Spleen (tissue), 13 donors: Measurements from ENCODE around the gene FPR1. TPM values are rescaled to one million over a fixed set of nuclear protein-coding genes. Genes with fewer than 3 reads are reported as not detected.

Experiments used
- DNase-seq: peaks from one replicate; pipeline ENCODE4 v3.0.0-alpha.2; 2020
- H3K27ac ChIP-seq, 8 donors: fragments of 200-600 bp; sonication (generic) in 7 of 8; 1 replicate in 4 of 8; 2 replicates in 4 of 8; pipeline versions ENCODE4 v1.5.0 to v1.8.0; 2016 to 2021; ENCODE audit warnings: inconsistent platforms in 4 of 8, mild to moderate bottlenecking in 4 of 8, moderate library complexity in 1 of 8
- H3K27me3 ChIP-seq, 7 donors: fragments of 200-600 bp; sonication (generic) in 6 of 7; replicated peaks in 1 of 7; 1 replicate in 4 of 7; 2 replicates in 3 of 7; pipeline versions ENCODE4 v1.5.0 to v1.8.0; 2016 to 2021; ENCODE audit warnings: inconsistent platforms in 3 of 7, mild to moderate bottlenecking in 1 of 7
- H3K36me3 ChIP-seq, 6 donors: fragments of 200-600 bp; sonication (generic) in 5 of 6; 1 replicate in 4 of 6; 2 replicates in 2 of 6; pipeline versions ENCODE4 v1.5.0 to v1.8.0; 2016 to 2021; ENCODE audit warnings: inconsistent platforms in 2 of 6
- H3K4me1 ChIP-seq, 6 donors: fragments of 200-600 bp; sonication (generic) in 5 of 6; 1 replicate in 3 of 6; 2 replicates in 3 of 6; pipeline versions ENCODE4 v1.5.0 to v1.8.0; 2016 to 2021; ENCODE audit warnings: inconsistent platforms in 3 of 6
- H3K4me3 ChIP-seq, 8 donors: fragments of 200-600 bp; sonication (generic) in 7 of 8; 1 replicate in 4 of 8; 2 replicates in 4 of 8; pipeline versions ENCODE4 v1.5.0 to v1.8.0; 2016 to 2021; ENCODE audit warnings: inconsistent platforms in 4 of 8, mild to moderate bottlenecking in 4 of 8, moderate library complexity in 2 of 8
- H3K9me3 ChIP-seq, 8 donors: fragments of 200-600 bp; sonication (generic) in 7 of 8; 1 replicate in 4 of 8; 2 replicates in 4 of 8; pipeline versions ENCODE4 v1.5.0 to v1.8.0; 2016 to 2021; ENCODE audit warnings: inconsistent platforms in 4 of 8
- POLR2A ChIP-seq, 3 donors: fragments of 450-650 bp; IDR thresholded peaks; one replicate each; pipeline ENCODE4 v1.5.1; 2017; ENCODE audit warnings: antibody characterized with exemption in 3 of 3, mild to moderate bottlenecking in 1 of 3
- POLR2AphosphoS5 ChIP-seq, 3 donors: sonication (generic); formaldehyde crosslinking; IDR thresholded peaks; one replicate each; pipeline ENCODE4 v1.5.1; 2017; ENCODE audit warnings: antibody characterized with exemption in 3 of 3
- WGBS, 5 donors: extraction: QIAGEN DNeasy Blood & Tissue Kit in 3 of 5; methylation state at CpG; one replicate each; pipeline versions ENCODE4 v1.1.5 to v1.1.7; 2013 to 2018; 5-methylcytosine and 5-hydroxymethylcytosine counted together
- intact Hi-C: fragments of 100-400 bp; cut with DNase I; formaldehyde crosslinking; loops from one replicate; pipeline ENCODE4 v1.15.0; 2023; ENCODE audit warnings: low total_unique reads
- long read RNA-seq, 2 donors: transcript quantifications; one replicate each; lab custom pipeline, GENCODE V29; 2026
- polyA plus RNA-seq, 3 donors: library from polyadenylated mRNA; stranded (reverse); fragments of 200-250 nt; gene quantifications; one replicate each; pipeline ENCODE4 v1.2.1, GENCODE V29; 2013
- total RNA-seq, 7 donors: library from RNA; depleted of rRNA in 3 of 7; stranded (reverse); fragments of >200 nt in 3 of 7; fragmentation: NEBNext Ultra II Directional in 4 of 7; extraction: Animal tissue kit (Norgen Biotek cat#: 25700) in 4 of 7; gene quantifications; one replicate each; pipeline versions ENCODE4 v1.1.0 to v1.2.1, GENCODE V29; 2016 to 2021
- TF ChIP-seq, protein P1 (sequence below), 11 experiments: fragments of 200-600 bp in 7 of 11; fragments of 450-650 bp in 4 of 11; sonication (generic) in 4 of 11; IDR thresholded peaks in 8 of 11; conservative IDR thresholded peaks in 3 of 11; 1 replicate in 7 of 11; 2 replicates in 4 of 11; pipeline versions ENCODE4 v1.4.0 to v1.8.0; 2016 to 2021; ENCODE audit warnings: antibody characterized with exemption in 11 of 11, inconsistent platforms in 4 of 11, mild to moderate bottlenecking in 1 of 11
- donor health status: healthy with polysubstance abuse.
- donor health status: DM: no; HTN: no; CAD: no; lungs with moderate emphysema.
- donor health status: DM: no; HTN: no; CAD: no.
- donor health status: Bipolar disorder and iron deficiency.
- donor health status: healthy.
- donor health status: DM: no; HTN: no; CAD: no.
- donor health status: DM: yes; HTN: yes; CAD: no.

Gene FPR1, protein sequence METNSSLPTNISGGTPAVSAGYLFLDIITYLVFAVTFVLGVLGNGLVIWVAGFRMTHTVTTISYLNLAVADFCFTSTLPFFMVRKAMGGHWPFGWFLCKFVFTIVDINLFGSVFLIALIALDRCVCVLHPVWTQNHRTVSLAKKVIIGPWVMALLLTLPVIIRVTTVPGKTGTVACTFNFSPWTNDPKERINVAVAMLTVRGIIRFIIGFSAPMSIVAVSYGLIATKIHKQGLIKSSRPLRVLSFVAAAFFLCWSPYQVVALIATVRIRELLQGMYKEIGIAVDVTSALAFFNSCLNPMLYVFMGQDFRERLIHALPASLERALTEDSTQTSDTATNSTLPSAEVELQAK
- total RNA-seq (100 to 1,000 TPM; 103 to 344 (median 144) TPM), polyA plus RNA-seq (10 to 100 TPM in 2 of 3 donors, 1 to 10 TPM in 1; 7.2 to 24.1 (median 12.2) TPM)
- long read RNA-seq, donor 1, transcript FPR1-201 (2 exons, 1,930 nt) = major isoform, 6 of 7 reads
- long read RNA-seq, donor 1, partial matches to known transcripts = 0 of 7 reads
- long read RNA-seq, donor 1, other reads (novel, unspliced or antisense) = 0 of 7 reads
- long read RNA-seq, donor 2, partial matches to known transcripts = 0 of 6 reads
- long read RNA-seq, donor 2, other reads (novel, unspliced or antisense) = 0 of 6 reads

DNA sequence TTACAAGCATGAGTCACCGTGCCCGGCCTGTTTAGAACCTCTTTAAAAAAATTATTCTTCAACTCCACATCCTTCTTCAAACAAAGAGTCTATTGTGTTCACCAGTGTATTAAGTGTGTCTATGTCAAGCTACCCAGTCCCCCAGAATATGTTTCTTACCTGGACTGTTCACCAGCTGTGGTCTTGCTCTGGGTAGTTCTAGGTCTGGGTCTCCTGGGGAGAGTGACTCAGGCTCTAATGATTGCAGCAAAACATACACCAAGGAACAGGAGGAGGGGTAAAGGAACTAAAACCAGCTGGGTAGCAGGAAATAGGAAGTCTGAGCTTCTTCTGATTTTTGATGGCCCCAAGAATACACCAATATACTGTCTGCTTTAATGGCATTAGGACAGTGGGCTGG, at the start of gene FPR1:
FPR1 (minus strand) TSS at position 224 of the 400 bp plus-strand sequence. CDS start 4,884 bp downstream, outside the sequence.
- Histone ChIP-seq H3K27me3 (no peaks in the 10 kb centered on the region), H3K27ac (peak within 1 kb of the TSS; percentile 36 to 94 (median 83)), H3K4me3 (peak within 1 kb of the TSS; percentile 8 to 67 (median 27)), H3K9me3 (peaks cover 0 to 3% (median 0%) of the 10 kb centered on the region in 8 donors), H3K4me1 (peaks cover 0 to 25% (median 0%) of the 10 kb centered on the region in 6 donors), H3K36me3 (peaks cover 0 to 32% (median 0%) of the 10 kb centered on the region in 6 donors)
- intact Hi-C loops = no loop called here
- WGBS, 5 donors = 73 to 92% (median 80%) methylated on average over 2 of the region's 2 CpGs
- TF ChIP-seq POLR2AphosphoS5 (IDR thresholded peaks at IDR 0.05) = peak in 2 of 3 donors; percentile 10 to 89
- TF ChIP-seq, protein P1, sequence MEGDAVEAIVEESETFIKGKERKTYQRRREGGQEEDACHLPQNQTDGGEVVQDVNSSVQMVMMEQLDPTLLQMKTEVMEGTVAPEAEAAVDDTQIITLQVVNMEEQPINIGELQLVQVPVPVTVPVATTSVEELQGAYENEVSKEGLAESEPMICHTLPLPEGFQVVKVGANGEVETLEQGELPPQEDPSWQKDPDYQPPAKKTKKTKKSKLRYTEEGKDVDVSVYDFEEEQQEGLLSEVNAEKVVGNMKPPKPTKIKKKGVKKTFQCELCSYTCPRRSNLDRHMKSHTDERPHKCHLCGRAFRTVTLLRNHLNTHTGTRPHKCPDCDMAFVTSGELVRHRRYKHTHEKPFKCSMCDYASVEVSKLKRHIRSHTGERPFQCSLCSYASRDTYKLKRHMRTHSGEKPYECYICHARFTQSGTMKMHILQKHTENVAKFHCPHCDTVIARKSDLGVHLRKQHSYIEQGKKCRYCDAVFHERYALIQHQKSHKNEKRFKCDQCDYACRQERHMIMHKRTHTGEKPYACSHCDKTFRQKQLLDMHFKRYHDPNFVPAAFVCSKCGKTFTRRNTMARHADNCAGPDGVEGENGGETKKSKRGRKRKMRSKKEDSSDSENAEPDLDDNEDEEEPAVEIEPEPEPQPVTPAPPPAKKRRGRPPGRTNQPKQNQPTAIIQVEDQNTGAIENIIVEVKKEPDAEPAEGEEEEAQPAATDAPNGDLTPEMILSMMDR (IDR thresholded peaks at IDR 0.05 in 8 of 11, conservative IDR thresholded peaks at IDR 0.05 in 3 of 11) = no peak
- peak in 1 of 3 donors; percentile 55 for TF ChIP-seq POLR2A (IDR thresholded peaks at IDR 0.05)
- DNase-seq = no peak

DNA sequence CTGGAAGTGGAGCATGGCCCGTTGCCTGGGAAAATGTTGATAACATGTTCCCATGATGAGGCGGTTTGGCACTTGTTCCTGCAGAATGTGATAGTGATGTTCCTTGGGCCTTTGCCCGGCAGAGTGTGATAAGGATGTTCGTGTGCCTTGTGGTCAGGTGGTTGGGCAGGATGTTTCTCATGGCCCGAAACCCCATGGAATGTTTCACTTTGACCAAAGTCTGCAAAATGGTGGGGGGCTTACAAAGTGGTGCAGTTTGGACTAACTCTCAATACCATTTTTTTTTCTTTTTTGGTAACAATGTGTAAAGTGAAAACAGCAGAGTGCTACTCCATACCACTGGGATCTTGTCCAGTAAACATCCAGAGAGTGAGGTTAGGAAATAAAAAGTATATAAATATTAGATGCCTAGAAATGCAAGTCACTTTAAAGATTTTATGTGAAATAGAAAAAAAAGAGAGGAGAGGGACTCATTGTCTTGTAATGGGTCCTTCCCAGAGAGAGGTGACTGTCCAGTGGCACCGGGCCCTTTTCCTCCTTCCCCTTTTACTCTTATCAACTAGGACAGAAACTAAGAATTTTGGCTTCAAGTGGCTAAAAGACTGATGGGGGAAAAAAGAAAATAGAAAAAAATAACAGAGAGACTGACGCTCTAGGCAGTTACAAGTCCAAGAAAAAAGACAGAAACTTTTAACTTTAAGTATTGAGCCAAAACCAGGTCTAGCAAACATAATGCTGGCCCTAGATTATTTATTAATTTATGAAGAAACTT, 49.0 kb upstream of the FPR1 start:
- H3K27me3 ChIP-seq = peaks cover 0 to 6% (median 0%) of the 10 kb centered on the region in 7 donors
- TF ChIP-seq, protein P1 (IDR thresholded peaks at IDR 0.05 in 8 of 11, conservative IDR thresholded peaks at IDR 0.05 in 3 of 11) = no peak
- peak in 1 of 3 donors; percentile 42 for TF ChIP-seq POLR2AphosphoS5 (IDR thresholded peaks at IDR 0.05)
- TF ChIP-seq POLR2A (IDR thresholded peaks at IDR 0.05) = no peak
- H3K4me3 ChIP-seq = no peak overlapping the region
- no peak for DNase-seq
- H3K36me3 ChIP-seq = no peaks in the 10 kb centered on the region
- intact Hi-C loops = no loop called here
- peaks cover 0 to 37% (median 0%) of the 10 kb centered on the region in 8 donors for H3K9me3 ChIP-seq
- H3K4me1 ChIP-seq = peaks cover 3 to 75% (median 18%) of the 10 kb centered on the region in 6 donors
- WGBS, 5 donors = 76 to 86% (median 80%) methylated on average over 7 of the region's 7 CpGs
- peak overlapping the region in 5 of 8 donors; percentile 73 to 85 (median 80) for H3K27ac ChIP-seq

DNA sequence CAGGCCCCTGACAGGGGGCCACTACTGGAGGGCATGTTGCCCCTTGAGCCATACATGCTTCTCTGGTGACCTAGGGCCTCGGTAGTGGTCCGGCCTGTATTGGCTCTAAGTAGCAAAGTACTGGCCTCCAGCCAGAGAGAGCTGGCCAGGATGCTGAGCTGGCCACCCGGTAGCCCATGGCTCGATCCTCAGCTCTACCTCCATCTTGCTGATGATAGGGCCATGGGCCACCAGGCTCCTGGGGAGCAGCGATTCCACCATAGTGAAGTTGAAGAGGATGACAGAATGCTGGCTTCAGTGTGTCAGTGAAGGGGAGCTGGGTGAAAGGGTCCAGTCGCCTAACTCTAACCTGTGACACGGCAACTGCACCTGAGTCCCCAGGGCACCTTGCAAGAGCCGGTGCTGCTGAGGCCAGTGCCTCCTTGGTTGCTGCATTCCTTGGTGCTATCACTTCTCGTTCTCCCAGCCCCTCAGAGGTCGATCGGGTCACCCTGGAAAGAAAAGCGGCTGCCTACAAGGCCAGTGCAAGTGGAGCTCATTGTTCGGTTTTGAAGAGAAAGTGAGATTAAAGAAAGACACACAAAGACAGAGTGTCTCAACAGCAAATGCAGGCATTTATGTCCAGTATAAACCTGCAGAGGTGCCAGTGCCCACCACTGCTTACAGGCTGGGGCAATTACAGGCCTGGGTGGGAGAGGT, 48.2 kb upstream of the FPR1 start:
- Histone ChIP-seq H3K4me3 (no peak overlapping the region), H3K36me3 (no peaks in the 10 kb centered on the region), H3K27me3 (peaks cover 0 to 6% (median 0%) of the 10 kb centered on the region in 7 donors), H3K9me3 (peaks cover 0 to 36% (median 0%) of the 10 kb centered on the region in 8 donors), H3K4me1 (peaks cover 3 to 71% (median 18%) of the 10 kb centered on the region in 6 donors), H3K27ac (peak overlapping the region in 7 of 8 donors; percentile 29 to 85 (median 78))
- WGBS, 5 donors = 77 to 93% (median 87%) methylated on average over 12 to 13 of the region's 13 CpGs
- no peak for DNase-seq
- TF ChIP-seq, protein P1 (IDR thresholded peaks at IDR 0.05 in 8 of 11, conservative IDR thresholded peaks at IDR 0.05 in 3 of 11) = no peak
- no peak for TF ChIP-seq POLR2A (IDR thresholded peaks at IDR 0.05)
- no peak for TF ChIP-seq POLR2AphosphoS5 (IDR thresholded peaks at IDR 0.05)
- intact Hi-C loops = no loop called here
